NB4 (cell line): ENCODE data around the gene PCDH17.

Source experiments
- DNase-seq: peaks from one replicate; pipeline ENCODE4 v3.0.0; 2010; ENCODE audit warnings: low read depth
- H3K4me3 ChIP-seq: one replicate; pipeline ENCODE4 v1.5.1; 2011; ENCODE audit warnings: mild to moderate bottlenecking, low read depth, low read length, moderate library complexity
- CTCF ChIP-seq: IDR thresholded peaks from one replicate; pipeline ENCODE4 v1.5.1; 2012; ENCODE audit warnings: low read depth, low read length
- MAX ChIP-seq: IDR thresholded peaks from 2 replicates; pipeline ENCODE4 v1.6.1; 2011; ENCODE audit warnings: low read depth, low read length
- MYC ChIP-seq: IDR thresholded peaks from 2 replicates; pipeline ENCODE4 v1.6.1; 2011; ENCODE audit warnings: low read depth, low read length
- POLR2A ChIP-seq: IDR thresholded peaks from 2 replicates; pipeline ENCODE4 v1.6.1; 2011; ENCODE audit warnings: mild to moderate bottlenecking; ENCODE audit not compliant: insufficient read length; ENCODE audit errors: extremely low read depth

PCDH17 gene

GRCh38 chr13:57604442-57604841, 27.1 kb upstream of the PCDH17 start:
- H3K4me3 ChIP-seq = no peak overlapping the region
- no peak for TF ChIP-seq MAX
- TF ChIP-seq POLR2A = no peak
- no peak for TF ChIP-seq CTCF
- TF ChIP-seq MYC = no peak
- DNase-seq = no peak

- no peak for DNase-seq
- H3K4me3 ChIP-seq = no peak overlapping the region
- TF ChIP-seq CTCF (no peak), POLR2A (no peak), MAX (no peak), MYC (no peak)
Measured at GRCh38 chr13:57611969-57612368, 19.6 kb upstream of the PCDH17 start.

GRCh38 chr13:57612568-57612967, 19.0 kb upstream of the PCDH17 start:
- no peak for DNase-seq
- TF ChIP-seq MYC (no peak), POLR2A (no peak), MAX (no peak), CTCF (no peak)
- H3K4me3 ChIP-seq = no peak overlapping the region

- H3K4me3 ChIP-seq = no peak overlapping the region
- peak; percentile 69 for DNase-seq
- TF ChIP-seq CTCF (peak; percentile 74), MYC (no peak)
Measured at GRCh38 chr13:57624565-57625435, 6.7 kb upstream of the PCDH17 start.

- TF ChIP-seq MYC (no peak), MAX (peak; percentile 58; the same call in 1 of the 2 replicates), CTCF (peak; percentile 51)
- peak; percentile 49 for DNase-seq
- H3K4me3 ChIP-seq = no peak overlapping the region
Measured at GRCh38 chr13:57627663-57628062, 3.9 kb upstream of the PCDH17 start.
